IMR-90 (cell line): ENCODE results near the gene HNRNPR. TPM values are rescaled to one million over a fixed set of nuclear protein-coding genes. Genes with fewer than 3 reads are reported as not detected.

Source experiments
- ATAC-seq: fragments of 200-7000 bp; cut with Tn5 transposase; 2 replicates; pipeline ENCODE4 v1.9.1; 2020; ENCODE audit warnings: low read depth, mild to moderate bottlenecking, moderate library complexity
- BruUV-seq: library from RNA; stranded (reverse); fragments of 400-500 nt; replicated peaks from 2 replicates; lab custom pipeline; 2021; lab: Mats Ljungman, UMichigan
- CTCF ChIA-PET: fragments of 300-600 bp; formaldehyde crosslinking; extraction: SDS; loops from one replicate; lab custom pipeline; 2021; ENCODE audit warnings: antibody characterized with exemption; lab: Yijun Ruan, JAX
- POLR2A ChIA-PET: fragments of 300-600 bp; sonication (Branson Sonifier 250); formaldehyde crosslinking; loops from one replicate; lab custom pipeline; 2022; ENCODE audit warnings: antibody characterized with exemption; ENCODE audit not compliant: unreplicated experiment; lab: Charles Lee
- DNase-seq: peaks from one replicate; pipeline ENCODE4 v3.0.0; 2013
- H2AFZ ChIP-seq: replicated peaks from 2 replicates; pipeline ENCODE3; 2013; ENCODE audit warnings: low read length, mild to moderate bottlenecking; ENCODE audit not compliant: poor library complexity
- H2AK5ac ChIP-seq: 2 replicates; pipeline ENCODE4 v1.6.1; 2013; ENCODE audit warnings: low read depth, low read length, inconsistent platforms
- H2AK9ac ChIP-seq: replicated peaks from 2 replicates; pipeline ENCODE3; 2013; ENCODE audit warnings: mild to moderate bottlenecking, low read depth, low read length, moderate library complexity; ENCODE audit not compliant: poor library complexity
- H2BK120ac ChIP-seq: 2 replicates; pipeline ENCODE4 v1.6.1; 2013; ENCODE audit warnings: low read depth, low read length, inconsistent platforms
- H2BK15ac ChIP-seq: 3 replicates; pipeline ENCODE4 v1.6.1; 2013; ENCODE audit warnings: low read depth, low read length, inconsistent platforms
- H2BK20ac ChIP-seq: 2 replicates; pipeline ENCODE4 v1.6.1; 2013; ENCODE audit warnings: low read depth, mild to moderate bottlenecking, inconsistent platforms, low read length, moderate library complexity
- H2BK5ac ChIP-seq: 2 replicates; pipeline ENCODE4 v1.6.1; 2013; ENCODE audit warnings: mild to moderate bottlenecking, low read depth, low read length, inconsistent platforms; ENCODE audit not compliant: poor library complexity, severe bottlenecking
- H3K14ac ChIP-seq: replicated peaks from 2 replicates; pipeline ENCODE4 v1.6.1; 2013; ENCODE audit warnings: low read depth, low read length, inconsistent platforms
- H3K18ac ChIP-seq: 2 replicates; pipeline ENCODE4 v1.6.1; 2013; ENCODE audit warnings: low read depth, low read length, control low read depth
- H3K23ac ChIP-seq: 2 replicates; pipeline ENCODE4 v1.6.1; 2013; ENCODE audit warnings: low read depth, low read length, inconsistent platforms
- H3K27ac ChIP-seq: 2 replicates; pipeline ENCODE4 v1.5.1; 2013; ENCODE audit warnings: mild to moderate bottlenecking, control low read depth, low read length; ENCODE audit not compliant: insufficient read depth
- H3K27me3 ChIP-seq: 2 replicates; pipeline ENCODE4 v1.6.1; 2013; ENCODE audit warnings: low read length; ENCODE audit not compliant: control insufficient read depth, insufficient read depth
- H3K36me3 ChIP-seq: 2 replicates; pipeline ENCODE4 v1.6.1; 2013; ENCODE audit warnings: low read length, mixed read lengths; ENCODE audit not compliant: control insufficient read depth, insufficient read depth
- H3K4ac ChIP-seq: 2 replicates; pipeline ENCODE4 v1.6.1; 2013; ENCODE audit warnings: low read depth, low read length, inconsistent platforms
- H3K4me1 ChIP-seq: 2 replicates; pipeline ENCODE4 v1.6.1; 2013; ENCODE audit warnings: low read length, mixed read lengths; ENCODE audit not compliant: control insufficient read depth, insufficient read depth
- H3K4me2 ChIP-seq: 2 replicates; pipeline ENCODE4 v1.6.1; 2013; ENCODE audit warnings: low read depth, mild to moderate bottlenecking, control low read depth, low read length, moderate library complexity
- H3K4me3 ChIP-seq: 2 replicates; pipeline ENCODE4 v1.5.1; 2013; ENCODE audit warnings: low read depth, mild to moderate bottlenecking, control low read depth, low read length, moderate library complexity; ENCODE audit not compliant: insufficient read depth
- H3K56ac ChIP-seq: 2 replicates; pipeline ENCODE4 v1.6.1; 2013; ENCODE audit warnings: low read length, inconsistent platforms; ENCODE audit not compliant: insufficient read depth; ENCODE audit errors: extremely low read depth
- H3K79me1 ChIP-seq, 2 experiments: 2 replicates each; pipeline ENCODE4 v1.6.1; 2013; ENCODE audit warnings: low read length in 2 of 2, inconsistent platforms in 1 of 2, low read depth in 1 of 2
- H3K9ac ChIP-seq: 2 replicates; pipeline ENCODE4 v1.6.1; 2013; ENCODE audit warnings: low read depth, low read length, control low read depth
- H3K9me1 ChIP-seq: 2 replicates; pipeline ENCODE4 v1.6.1; 2013; ENCODE audit warnings: low read length, inconsistent platforms; ENCODE audit not compliant: insufficient read depth
- H3K9me3 ChIP-seq: 2 replicates; pipeline ENCODE4 v1.6.1; 2013; ENCODE audit warnings: low read length; ENCODE audit not compliant: control insufficient read depth, insufficient read depth
- H4K20me1 ChIP-seq: 2 replicates; pipeline ENCODE4 v1.6.1; 2013; ENCODE audit warnings: low read length, inconsistent platforms; ENCODE audit not compliant: insufficient read depth
- H4K5ac ChIP-seq: 2 replicates; pipeline ENCODE4 v1.6.1; 2013; ENCODE audit warnings: mild to moderate bottlenecking, low read depth, low read length, control low read depth
- H4K8ac ChIP-seq, 2 experiments: 2 replicates each; pipeline ENCODE4 v1.6.1; 2013; ENCODE audit warnings: low read depth in 2 of 2, low read length in 2 of 2, control low read depth in 1 of 2, inconsistent platforms in 1 of 2
- H4K91ac ChIP-seq: 2 replicates; pipeline ENCODE4 v1.6.1; 2013; ENCODE audit warnings: low read depth, low read length, inconsistent platforms; ENCODE audit not compliant: insufficient read depth
- BHLHE40 ChIP-seq: fragments of 150-350 bp; IDR thresholded peaks from 2 replicates; pipeline ENCODE4 v1.6.1; 2016; ENCODE audit warnings: mild to moderate bottlenecking, low read depth, low read length
- CEBPB ChIP-seq: IDR thresholded peaks from 2 replicates; pipeline ENCODE4 v1.6.1; 2012; ENCODE audit warnings: low read depth, low read length, improper control_type of control experiment
- CHD1 ChIP-seq: IDR thresholded peaks from 2 replicates; pipeline ENCODE4 v1.6.1; 2012; ENCODE audit warnings: low read depth, low read length, improper control_type of control experiment
- CTCF ChIP-seq: conservative IDR thresholded peaks from 2 replicates; pipeline ENCODE4 v1.5.1; 2012; ENCODE audit warnings: mild to moderate bottlenecking, low read depth, low read length, improper control_type of control experiment
- FOS ChIP-seq: fragments of 150-350 bp; IDR thresholded peaks from 2 replicates; pipeline ENCODE4 v1.6.1; 2016; ENCODE audit warnings: low read depth, low read length
- MAZ ChIP-seq: IDR thresholded peaks from 2 replicates; pipeline ENCODE4 v1.6.1; 2012; ENCODE audit warnings: low read depth, mild to moderate bottlenecking, low read length, improper control_type of control experiment, moderate library complexity, borderline replicate concordance
- MXI1 ChIP-seq: IDR thresholded peaks from 2 replicates; pipeline ENCODE4 v1.6.1; 2012; ENCODE audit warnings: low read depth, mild to moderate bottlenecking, low read length, moderate library complexity, borderline replicate concordance
- NFE2L2 ChIP-seq: fragments of 150-350 bp; IDR thresholded peaks from 2 replicates; pipeline ENCODE4 v1.6.1; 2016; ENCODE audit warnings: low read depth, mild to moderate bottlenecking, low read length
- POLR2A ChIP-seq: IDR thresholded peaks from 2 replicates; pipeline ENCODE4 v1.6.1; 2012; ENCODE audit warnings: mild to moderate bottlenecking, low read depth, low read length
- RAD21 ChIP-seq: IDR thresholded peaks from 2 replicates; pipeline ENCODE4 v1.6.1; 2012; ENCODE audit warnings: low read length, improper control_type of control experiment
- RCOR1 ChIP-seq: IDR thresholded peaks from 2 replicates; pipeline ENCODE4 v1.6.1; 2012; ENCODE audit warnings: mild to moderate bottlenecking, low read length, improper control_type of control experiment; ENCODE audit not compliant: insufficient replicate concordance
- RFX5 ChIP-seq: IDR thresholded peaks from 2 replicates; pipeline ENCODE4 v1.8.0; 2012; ENCODE audit warnings: low read depth, mild to moderate bottlenecking, low read length, moderate library complexity
- SMC3 ChIP-seq: fragments of 150-350 bp; IDR thresholded peaks from 2 replicates; pipeline ENCODE4 v1.6.1; 2016; ENCODE audit warnings: low read depth, mild to moderate bottlenecking, antibody characterized with exemption, low read length, moderate library complexity
- USF2 ChIP-seq: fragments of 150-350 bp; IDR thresholded peaks from 2 replicates; pipeline ENCODE4 v1.6.1; 2017; ENCODE audit warnings: mild to moderate bottlenecking, antibody characterized with exemption, low read length, low read depth
- WGBS, 2 experiments: methylation state at CpG; one replicate each; pipeline versions ENCODE4 v1.1.5 to v1.1.7; 2013; ENCODE audit warnings: missing lambda C conversion rate in 2 of 2; ENCODE audit not compliant: insufficient read length in 1 of 2; ENCODE audit errors: extremely low coverage in 2 of 2; 5-methylcytosine and 5-hydroxymethylcytosine counted together
- dilution Hi-C: fragments of 300-500 bp; cut with HindIII; formaldehyde crosslinking; loops from one replicate; pipeline ENCODE4 v1.14.3; 2018; ENCODE audit warnings: low sequenced_read_pairs; ENCODE audit not compliant: unreplicated experiment
- in situ Hi-C: fragments of 300-500 bp; cut with MboI; formaldehyde crosslinking; loops from 3 replicates; pipeline ENCODE4 v1.14.3; 2019; ENCODE audit warnings: low sequenced_read_pairs, inconsistent platforms, mixed read lengths
- intact Hi-C: fragments of 100-400 bp; cut with micrococcal nuclease; formaldehyde crosslinking; loops from 2 replicates; pipeline ENCODE4 v1.10.0; 2022
- polyA plus RNA-seq, 3 experiments: library from polyadenylated mRNA; depleted of rRNA; stranded (reverse); fragments of >200 nt; gene quantifications; 2 replicates each; pipeline ENCODE4 v1.2.3, GENCODE V29; 2012; ENCODE audit warnings: low replicate concordance in 1 of 3
- total RNA-seq: library from RNA; depleted of rRNA; stranded (reverse); fragments of >200 nt; gene quantifications from 2 replicates; pipeline ENCODE4 v1.2.3, GENCODE V29; 2012

The HNRNPR gene
- total and polyA plus RNA-seq, 2 of the 4 experiments (the other 2 are of a cell fraction) = 99.7 to 111 TPM

- H3K4me3 ChIP-seq = peak overlapping the region; percentile 67
- H3K27me3 ChIP-seq = no peaks in the 10 kb centered on the region
- H3K56ac ChIP-seq = peak overlapping the region; percentile 97
- H3K14ac ChIP-seq = peak overlapping the region; percentile 99
- dilution Hi-C loops (no loop called here), in situ Hi-C loops (no loop called here), intact Hi-C loops (loop anchor here (1.0 kb wide), 2 partner anchors 24 to 36 kb away; partner anchors contain the start of gene HNRNPR)
- TF ChIP-seq SMC3 (peak; percentile 18; the same call in 1 of the 2 replicates), POLR2A (peak; percentile 72), FOS (no peak), CEBPB (peak; percentile 82), RCOR1 (no peak), RAD21 (peak; percentile 39), MAZ (no peak; the same call in 1 of the 2 replicates), NFE2L2 (no peak), BHLHE40 (no peak), USF2 (no peak), MXI1 (peak; percentile 54; the same call in 1 of the 2 replicates), CHD1 (no peak), CTCF (peak; percentile 34), RFX5 (no peak)
- ATAC-seq = peak; percentile 83
- H3K27ac ChIP-seq = peak overlapping the region; percentile 95
- peak; percentile 90 for DNase-seq
- peak overlapping the region; percentile 93 for H3K9ac ChIP-seq
- H3K4ac ChIP-seq = peak overlapping the region; percentile 99
- H3K79me1 ChIP-seq = peaks cover 35 to 57% of the 10 kb centered on the region in 2 experiments
- no peaks in the 10 kb centered on the region for H4K20me1 ChIP-seq
- H2BK20ac ChIP-seq = peak overlapping the region; percentile 44; the same call in 1 of the 2 replicates
- H2AK5ac ChIP-seq = peak overlapping the region; percentile 96
- WGBS, 2 experiments = 0% methylated on average over 22 of the region's 61 CpGs; no CpG with 5 or more reads in 1 of the 2 experiments
- peak overlapping the region; percentile 95 for H2AK9ac ChIP-seq
- H3K18ac ChIP-seq = peak overlapping the region; percentile 86
- no TSS peak for BruUV-seq
- H3K9me1 ChIP-seq = peaks cover 9% of the 10 kb centered on the region
- H2BK15ac ChIP-seq = peak overlapping the region; percentile 89; the same call in 1 of the 3 replicates
- H2AFZ ChIP-seq = peak overlapping the region; percentile 92
- H3K36me3 ChIP-seq = peaks cover 15% of the 10 kb centered on the region; the same call in 1 of the 2 replicates
- H3K23ac ChIP-seq = peak overlapping the region; percentile 99
- H3K9me3 ChIP-seq = peaks cover 9% of the 10 kb centered on the region
- H4K5ac ChIP-seq = peak overlapping the region; percentile 91
- peak overlapping the region; percentile 86 for H2BK5ac ChIP-seq
- H4K8ac ChIP-seq = peak overlapping the region; percentile 99
- CTCF ChIA-PET = interaction anchor here (0.6 to 1.7 kb wide), 3 partner anchors 19 to 35 kb away, joined by 3 to 8 read pairs (median 7); no protein-coding TSS in a partner anchor
- peak overlapping the region; percentile 98 for H4K91ac ChIP-seq
- H3K4me2 ChIP-seq = peak overlapping the region; percentile 89
- POLR2A ChIA-PET = interaction anchor here (0.6 to 1.1 kb wide), 3 partner anchors 24 to 107 kb away, joined by 3 to 5 read pairs (median 3); partner anchors contain the start of gene HNRNPR
- H2BK120ac ChIP-seq = peak overlapping the region; percentile 86
- peaks cover 15% of the 10 kb centered on the region for H3K4me1 ChIP-seq
These were observed 24.7 kb upstream of the HNRNPR start for GRCh38 chr1:23368562-23369334.
